HepG2 (cell line): ENCODE results near the gene DTNB. TPM values are rescaled to one million over a fixed set of nuclear protein-coding genes. Genes with fewer than 3 reads are reported as not detected.
"Not testable (repeated sequence)": the region's sequence is repeated elsewhere in the genome, so short reads cannot be mapped to it uniquely, and the experiment has no call there.

Source experiments
- ATAC-seq: fragments of 200-7000 bp; cut with Tn5 transposase; 3 replicates; pipeline ENCODE4 v1.9.1; 2020; ENCODE audit warnings: mild to moderate bottlenecking, moderate library complexity
- BruUV-seq: library from RNA; stranded (reverse); fragments of 400-500 nt; replicated peaks from 2 replicates; lab custom pipeline; 2021; lab: Mats Ljungman, UMichigan
- CTCF ChIA-PET: fragments of 300-600 bp; formaldehyde crosslinking; extraction: SDS; loops from one replicate; lab custom pipeline; 2021; ENCODE audit warnings: low total read pairs, inconsistent platforms, low intra/inter-chr PET ratio; lab: Yijun Ruan, JAX
- POLR2A ChIA-PET: fragments of 350-600 bp; sonication (Branson Sonifier 250); formaldehyde crosslinking; loops from one replicate; lab custom pipeline; 2020; ENCODE audit warnings: antibody characterized with exemption, inconsistent platforms; lab: Yijun Ruan, JAX
- DNase-seq: peaks from one replicate; pipeline ENCODE4 v3.0.0-alpha.2; 2015; ENCODE audit warnings: low spot score
- FAIRE-seq: peaks from 3 replicates; lab custom pipeline; 2011; peaks lifted over from hg19 to GRCh38; lab: Jason Lieb, UNC
- H2AFZ ChIP-seq: one replicate; pipeline ENCODE4 v1.6.1; 2011; ENCODE audit warnings: low read length, inconsistent platforms
- H3K27ac ChIP-seq: fragments of 300-600 bp; 3 replicates; pipeline ENCODE4 v1.8.0; 2011; ENCODE audit warnings: mixed run types, mild to moderate bottlenecking, mixed read lengths, low read length, inconsistent platforms; ENCODE audit not compliant: insufficient read depth; ENCODE audit errors: extremely low read length
- H3K27me3 ChIP-seq, 2 experiments: fragments of 200-600 bp in 1 of 2; 2 replicates in 1 of 2; 3 replicates in 1 of 2; pipeline versions ENCODE4 v1.6.0 to v1.8.0; 2011; ENCODE audit warnings: low read length in 2 of 2, mild to moderate bottlenecking in 2 of 2, moderate library complexity in 2 of 2, inconsistent platforms in 1 of 2; ENCODE audit not compliant: insufficient read depth in 2 of 2, control insufficient read depth in 1 of 2
- H3K36me3 ChIP-seq, 2 experiments: fragments of 200-600 bp in 1 of 2; replicated peaks in 1 of 2; 2 replicates in 1 of 2; 3 replicates in 1 of 2; pipeline versions ENCODE4 v1.5.1 to v1.8.0; 2011; ENCODE audit warnings: low read length in 2 of 2, inconsistent platforms in 1 of 2; ENCODE audit not compliant: insufficient read depth in 2 of 2, control insufficient read depth in 1 of 2
- H3K4me1 ChIP-seq: 2 replicates; pipeline ENCODE4 v1.5.1; 2012; ENCODE audit warnings: low read length, inconsistent platforms; ENCODE audit not compliant: insufficient read depth
- H3K4me2 ChIP-seq: 2 replicates; pipeline ENCODE4 v1.6.0; 2011; ENCODE audit warnings: low read depth, low read length, inconsistent platforms
- H3K4me3 ChIP-seq, 3 experiments: fragments of 200-600 bp in 1 of 3; sonication (generic), shearing (Covaris generic) in 1 of 3; replicated peaks in 1 of 3; 2 replicates each; pipeline ENCODE4 v1.5.1; 2011 to 2016; ENCODE audit warnings: low read length in 3 of 3, inconsistent platforms in 2 of 3, low read depth in 2 of 3, mild to moderate bottlenecking in 2 of 3, control low read depth in 1 of 3, mixed read lengths in 1 of 3; ENCODE audit not compliant: insufficient read depth in 1 of 3
- H3K79me2 ChIP-seq: one replicate; pipeline ENCODE4 v1.6.1; 2011; ENCODE audit warnings: low read length, inconsistent platforms; ENCODE audit not compliant: insufficient read depth
- H3K9ac ChIP-seq: 2 replicates; pipeline ENCODE4 v1.6.0; 2011; ENCODE audit warnings: mild to moderate bottlenecking, low read depth, low read length, inconsistent platforms; ENCODE audit not compliant: insufficient read depth
- H3K9me3 ChIP-seq: 2 replicates; pipeline ENCODE4 v1.5.1; 2012; ENCODE audit warnings: mild to moderate bottlenecking, low read length
- H4K20me1 ChIP-seq: 2 replicates; pipeline ENCODE4 v1.6.0; 2011; ENCODE audit warnings: inconsistent platforms, mild to moderate bottlenecking, low read length, moderate library complexity; ENCODE audit not compliant: insufficient read depth
- CCDC6 ChIP-seq: sonication (generic); formaldehyde crosslinking; IDR thresholded peaks from 2 replicates; pipeline ENCODE4 v1.8.1; 2022; ENCODE audit warnings: mild to moderate bottlenecking, missing genetic modification reagents, moderate library complexity
- HOMEZ ChIP-seq: IDR thresholded peaks from 2 replicates; pipeline ENCODE4 v1.6.1; 2016; ENCODE audit warnings: low read depth
- KLF9 ChIP-seq: IDR thresholded peaks from 2 replicates; pipeline ENCODE4 v1.6.1; 2016; ENCODE audit warnings: low read depth
- MED13 ChIP-seq: sonication (generic); formaldehyde crosslinking; IDR thresholded peaks from 2 replicates; pipeline ENCODE4 v1.5.0; 2020; ENCODE audit warnings: missing genetic modification reagents
- NR1H2 ChIP-seq: sonication (generic); formaldehyde crosslinking; IDR thresholded peaks from 2 replicates; pipeline ENCODE4 v1.8.1; 2022; ENCODE audit warnings: low read depth, missing genetic modification reagents, borderline replicate concordance
- NR2C2 ChIP-seq: sonication (generic); formaldehyde crosslinking; IDR thresholded peaks from 2 replicates; pipeline ENCODE4 v1.4.0; 2020; ENCODE audit warnings: missing genetic modification reagents, mild to moderate bottlenecking, moderate library complexity, borderline replicate concordance
- SP4 ChIP-seq: sonication (generic); formaldehyde crosslinking; IDR thresholded peaks from 2 replicates; pipeline ENCODE4 v1.8.1; 2023; ENCODE audit warnings: mild to moderate bottlenecking, missing genetic modification reagents
- ZNF234 ChIP-seq: sonication (generic); formaldehyde crosslinking; conservative IDR thresholded peaks from 2 replicates; pipeline ENCODE4 v1.5.1; 2020; ENCODE audit warnings: mild to moderate bottlenecking, missing genetic modification reagents
- ZNF292 ChIP-seq: sonication (generic); formaldehyde crosslinking; IDR thresholded peaks from 2 replicates; pipeline ENCODE4 v1.8.1; 2022; ENCODE audit warnings: mild to moderate bottlenecking, low read depth, missing genetic modification reagents, borderline replicate concordance
- ZNF670 ChIP-seq: sonication (generic); formaldehyde crosslinking; IDR thresholded peaks from 2 replicates; pipeline ENCODE4 v1.8.0; 2022; ENCODE audit warnings: mild to moderate bottlenecking, missing genetic modification reagents, borderline replicate concordance
- WGBS: methylation state at CpG from one replicate; pipeline ENCODE4 v1.1.6; 2017; ENCODE audit warnings: low lambda C conversion rate; 5-methylcytosine and 5-hydroxymethylcytosine counted together
- in situ Hi-C: cut with HindIII; loops from 2 replicates; pipeline ENCODE4 v1.10.0; 2017; ENCODE audit warnings: low pct_unique_long_range_greater_than_20kb; ENCODE audit not compliant: extremely low pct_ligation_motif_present
- intact Hi-C: fragments of 100-400 bp; cut with micrococcal nuclease; formaldehyde crosslinking; loops from one replicate; pipeline ENCODE4 v1.10.0; 2022; ENCODE audit not compliant: unreplicated experiment
- polyA plus RNA-seq, 8 experiments: library from polyadenylated mRNA; depleted of rRNA in 3 of 8; stranded (reverse) in 7 of 8; unstranded in 1 of 8; fragments of >200 nt; fragmentation: Illumina TruSeq in 4 of 8; extraction: Trizol in 4 of 8; gene quantifications; 2 replicates each; pipeline versions ENCODE4 v1.2.1 to v1.2.3, GENCODE V29; 2011 to 2016; ENCODE audit warnings: low read depth in 4 of 8, missing spikeins in 1 of 8, mixed read lengths in 1 of 8; ENCODE audit not compliant: insufficient read depth in 1 of 8
- total RNA-seq, 5 experiments: library from RNA; depleted of rRNA; stranded (reverse); fragments of >200 nt; fragmentation: Illumina TruSeq; extraction: Trizol; gene quantifications; 2 replicates each; pipeline ENCODE4 v1.2.3, GENCODE V29; 2016; ENCODE audit warnings: low read depth in 1 of 5
- TF ChIP-seq, protein P1 (sequence below): sonication (generic); formaldehyde crosslinking; IDR thresholded peaks from 2 replicates; pipeline ENCODE4 v1.8.0; 2022; ENCODE audit warnings: mild to moderate bottlenecking, missing genetic modification reagents, borderline replicate concordance

DTNB gene
- total and polyA plus RNA-seq, 2 of the 13 experiments (the other 11 are each of a cell fraction or from before 2014, with no cell fraction given) = 14.4 to 23.9 TPM

GRCh38 chr2:25602333-25602723 is 71.0 kb downstream of the DTNB start:
- FAIRE-seq (no peak), DNase-seq (no peak), ATAC-seq (no peak)
- H3K79me2 ChIP-seq = no peaks in the 10 kb centered on the region
- H3K36me3 ChIP-seq = no peaks in the 10 kb centered on the region
- no peak for TF ChIP-seq CCDC6
- no peak for TF ChIP-seq MED13 (CRISPR knock-in tag)
- TF ChIP-seq ZNF234 (CRISPR knock-in tag) = no peak
- TF ChIP-seq ZNF670 (CRISPR knock-in tag) = no peak
- TF ChIP-seq SP4 (CRISPR knock-in tag) = no peak
- TF ChIP-seq, protein P1, sequence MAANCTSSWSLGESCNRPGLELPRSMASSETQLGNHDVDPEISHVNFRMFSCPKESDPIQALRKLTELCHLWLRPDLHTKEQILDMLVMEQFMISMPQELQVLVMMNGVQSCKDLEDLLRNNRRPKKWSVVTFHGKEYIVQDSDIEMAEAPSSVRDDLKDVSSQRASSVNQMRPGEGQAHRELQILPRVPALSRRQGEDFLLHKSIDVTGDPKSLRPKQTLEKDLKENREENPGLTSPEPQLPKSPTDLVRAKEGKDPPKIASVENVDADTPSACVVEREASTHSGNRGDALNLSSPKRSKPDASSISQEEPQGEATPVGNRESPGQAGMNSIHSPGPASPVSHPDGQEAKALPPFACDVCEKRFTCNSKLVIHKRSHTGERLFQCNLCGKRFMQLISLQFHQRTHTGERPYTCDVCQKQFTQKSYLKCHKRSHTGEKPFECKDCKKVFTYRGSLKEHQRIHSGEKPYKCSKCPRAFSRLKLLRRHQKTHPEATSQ = no peak
- TF ChIP-seq ZNF292 (CRISPR knock-in tag) = no peak
- TF ChIP-seq NR2C2 (CRISPR knock-in tag) = no peak
- no peak for TF ChIP-seq NR1H2 (CRISPR knock-in tag)
- no peak for TF ChIP-seq HOMEZ (CRISPR knock-in tag)
- no peak for TF ChIP-seq KLF9 (CRISPR knock-in tag)
- H3K4me2 ChIP-seq = no peak overlapping the region
- H3K27ac ChIP-seq = no peak overlapping the region
- H3K4me1 ChIP-seq = no peaks in the 10 kb centered on the region
- intact Hi-C loops (no loop called here), in situ Hi-C loops (no loop called here)
- no peaks in the 10 kb centered on the region for H3K27me3 ChIP-seq
- CTCF ChIA-PET = no interaction called here
- POLR2A ChIA-PET = no interaction called here
- no TSS peak for BruUV-seq
- H2AFZ ChIP-seq = no peak overlapping the region
- no peaks in the 10 kb centered on the region for H4K20me1 ChIP-seq
- no peak overlapping the region for H3K9ac ChIP-seq
- no peaks in the 10 kb centered on the region for H3K9me3 ChIP-seq
- no peak overlapping the region for H3K4me3 ChIP-seq

GRCh38 chr2:25601711-25602332 is 71.6 kb downstream of the DTNB start:
- H3K27ac ChIP-seq, in situ Hi-C loops, H4K20me1 ChIP-seq, H3K9ac ChIP-seq, H3K36me3 ChIP-seq, H3K9me3 ChIP-seq, H2AFZ ChIP-seq, H3K4me1 ChIP-seq, CTCF ChIA-PET, H3K4me3 ChIP-seq, BruUV-seq, FAIRE-seq, H3K79me2 ChIP-seq, ATAC-seq, H3K4me2 ChIP-seq, POLR2A ChIA-PET, DNase-seq, H3K27me3 ChIP-seq, intact Hi-C loops: not testable (repeated sequence)
- 97% methylated on average over 9 of the region's 9 CpGs for WGBS
